DMS 273 (cell line): ENCODE results near the gene RGS3.

Experiments
- DNase-seq: peaks from one replicate; lab custom pipeline; 2025; ENCODE audit not compliant: unreplicated experiment; lab: John Stamatoyannopoulos, UW

RGS3 gene

DNA sequence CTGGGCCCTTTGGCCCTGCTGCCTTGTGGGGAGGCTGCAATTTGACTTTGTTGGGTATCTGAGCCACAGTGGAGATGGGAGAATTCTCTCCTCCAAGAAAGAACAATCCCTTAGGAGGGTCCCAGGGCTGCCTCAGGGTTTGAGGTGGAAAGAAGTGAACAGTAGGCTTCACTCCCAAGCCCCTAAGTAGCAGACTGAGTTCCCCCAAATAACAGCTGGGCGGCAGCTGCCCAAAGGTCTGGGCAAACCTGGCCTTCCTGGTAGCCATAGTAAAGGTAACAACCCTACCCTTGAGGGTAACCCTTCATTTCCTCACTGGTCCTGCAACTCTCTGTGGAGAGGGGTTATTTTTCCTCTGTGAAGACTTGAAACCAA, 746 bp downstream of the RGS3 start:
- peak; percentile 32 for DNase-seq

DNA sequence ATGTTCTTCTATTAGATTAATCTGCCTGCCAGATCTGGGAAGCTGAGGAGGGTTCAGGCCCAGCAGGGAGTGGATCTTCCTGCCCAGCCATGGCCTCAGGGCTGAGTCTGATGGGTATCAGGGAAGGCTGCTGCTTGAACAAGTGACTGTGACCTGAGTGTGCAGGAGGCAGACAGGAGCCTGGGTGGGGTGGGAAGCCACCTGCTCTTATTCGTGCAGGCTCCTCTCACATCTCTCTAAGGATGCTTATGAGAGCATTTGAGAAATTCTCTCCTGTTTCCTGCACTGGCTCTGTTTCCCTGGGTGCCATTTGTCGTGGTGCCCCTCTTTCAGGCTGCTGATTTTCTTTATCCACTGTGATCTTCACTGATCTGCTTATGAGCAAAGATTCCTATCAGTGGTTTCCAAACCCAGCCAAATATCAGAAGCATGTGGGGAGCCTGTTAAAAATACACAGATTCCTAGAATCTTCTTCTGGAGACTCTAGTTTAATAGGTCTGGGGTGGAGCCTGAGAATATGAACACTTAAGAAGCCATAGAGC, 2.1 kb downstream of the RGS3 start:
- DNase-seq: peak; percentile 18

DNA sequence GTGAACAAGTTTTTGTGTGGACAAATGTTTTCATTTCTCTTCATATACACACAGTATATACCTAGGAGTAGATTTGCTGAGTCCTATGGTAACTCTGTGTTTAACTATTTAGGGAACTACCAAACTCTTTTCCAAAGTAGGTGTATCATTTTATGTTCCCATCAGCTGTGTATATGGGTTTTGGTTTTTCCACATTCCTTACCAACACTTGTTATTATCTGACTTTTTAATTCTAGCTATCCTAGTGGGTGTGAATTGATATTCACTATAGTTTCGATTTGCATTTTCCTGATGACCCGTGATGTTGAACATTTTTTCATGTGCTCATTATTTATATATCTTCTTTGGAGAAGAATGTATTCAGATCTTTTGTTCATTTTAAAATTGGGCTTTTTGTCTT, 3.7 kb downstream of the RGS3 start:
- no peak for DNase-seq

DNA sequence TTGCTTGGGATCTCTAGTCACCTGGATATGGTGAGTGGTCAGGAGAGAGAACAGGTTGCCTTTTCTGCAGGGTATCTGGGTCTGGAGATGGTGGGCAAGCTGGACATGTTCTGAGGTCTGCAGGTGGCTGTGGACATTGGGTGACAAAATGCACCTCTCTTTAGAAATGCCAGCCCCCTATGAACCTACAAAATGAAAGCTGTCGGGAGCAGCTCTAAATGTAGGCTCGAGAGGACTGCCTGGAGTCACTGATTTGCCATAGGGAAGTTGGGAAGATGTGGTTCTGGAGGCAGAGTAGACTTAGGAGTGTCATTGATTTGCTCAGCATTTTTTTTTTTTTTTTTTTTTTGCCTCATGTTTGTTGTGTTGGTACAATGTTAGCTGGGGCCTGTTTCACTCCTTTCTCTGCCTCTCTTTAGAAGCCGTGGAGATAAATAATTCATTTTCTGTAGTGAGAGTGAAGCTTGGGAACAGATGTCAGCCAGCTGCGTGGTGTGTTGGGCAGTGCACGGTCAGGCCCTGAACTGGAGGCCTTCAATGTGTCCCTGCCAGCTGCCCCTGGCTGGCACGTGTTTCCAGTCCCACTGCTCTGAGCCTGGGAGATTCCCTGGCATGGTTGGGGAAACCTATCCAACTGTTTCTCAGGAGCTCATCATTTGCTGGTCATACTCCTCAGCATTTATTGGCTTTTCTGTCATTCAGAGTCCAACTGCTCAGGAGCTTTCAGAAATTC, 5.4 kb downstream of the RGS3 start:
- peak; percentile 87 for DNase-seq

DNA sequence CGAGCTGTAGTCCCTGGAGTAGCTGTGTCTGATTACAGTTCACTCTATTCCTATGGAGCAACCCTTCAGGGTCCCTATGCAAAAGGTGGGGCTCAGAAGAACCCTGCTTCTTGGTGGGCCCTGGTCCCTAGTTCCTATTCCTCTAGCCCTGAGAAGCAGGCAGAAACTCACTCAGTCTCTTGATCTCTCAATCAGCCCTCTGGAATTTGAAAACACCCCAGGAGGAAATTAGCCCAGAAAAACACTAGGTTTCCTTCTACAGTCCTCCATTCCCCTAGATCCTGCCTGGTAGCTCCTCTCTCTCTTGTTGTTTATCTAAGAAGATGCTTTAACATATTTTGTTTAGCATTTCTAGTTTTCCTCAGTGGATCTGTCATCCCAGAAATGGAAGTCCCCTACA, 7.6 kb downstream of the RGS3 start:
- no peak for DNase-seq

DNA sequence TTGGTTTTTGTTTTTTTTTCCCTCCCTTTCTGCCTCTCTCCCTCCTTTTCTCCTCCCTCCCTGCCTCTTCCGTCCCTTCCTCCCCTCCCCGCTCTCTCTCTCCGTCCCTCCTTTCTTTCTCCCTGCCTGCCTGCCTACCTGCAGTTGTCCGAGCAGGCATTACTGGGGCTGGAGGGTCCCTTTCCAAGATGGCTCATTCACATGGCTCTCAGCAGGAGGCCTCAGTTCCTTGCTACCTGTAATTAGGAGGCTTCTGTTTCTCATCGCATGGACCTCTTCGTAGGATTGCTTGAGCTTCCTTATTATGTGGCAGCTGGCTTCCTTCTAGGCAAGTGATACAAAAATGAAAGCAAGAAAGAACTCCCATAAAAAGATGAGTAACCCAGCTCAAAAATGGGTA, 8.0 kb downstream of the RGS3 start:
- DNase-seq: no peak

DNA sequence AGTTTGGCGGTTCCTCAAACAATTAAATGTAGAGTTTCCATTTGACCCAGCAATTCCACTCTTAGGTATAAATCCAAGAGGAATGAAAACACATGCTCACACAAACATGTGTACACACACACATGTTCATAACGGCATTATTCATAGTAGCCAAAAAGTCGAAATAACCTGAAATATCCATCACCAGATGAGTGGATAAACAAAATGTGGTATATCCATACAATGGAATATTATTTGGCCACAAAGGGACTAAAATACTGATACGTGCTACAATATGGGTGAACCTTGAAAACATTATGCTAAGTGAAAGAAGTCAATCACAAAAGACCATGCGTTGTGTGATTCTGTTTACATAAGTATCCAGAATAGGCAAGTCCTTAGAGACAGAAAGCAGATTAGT, 8.7 kb downstream of the RGS3 start:
- no peak for DNase-seq

DNA sequence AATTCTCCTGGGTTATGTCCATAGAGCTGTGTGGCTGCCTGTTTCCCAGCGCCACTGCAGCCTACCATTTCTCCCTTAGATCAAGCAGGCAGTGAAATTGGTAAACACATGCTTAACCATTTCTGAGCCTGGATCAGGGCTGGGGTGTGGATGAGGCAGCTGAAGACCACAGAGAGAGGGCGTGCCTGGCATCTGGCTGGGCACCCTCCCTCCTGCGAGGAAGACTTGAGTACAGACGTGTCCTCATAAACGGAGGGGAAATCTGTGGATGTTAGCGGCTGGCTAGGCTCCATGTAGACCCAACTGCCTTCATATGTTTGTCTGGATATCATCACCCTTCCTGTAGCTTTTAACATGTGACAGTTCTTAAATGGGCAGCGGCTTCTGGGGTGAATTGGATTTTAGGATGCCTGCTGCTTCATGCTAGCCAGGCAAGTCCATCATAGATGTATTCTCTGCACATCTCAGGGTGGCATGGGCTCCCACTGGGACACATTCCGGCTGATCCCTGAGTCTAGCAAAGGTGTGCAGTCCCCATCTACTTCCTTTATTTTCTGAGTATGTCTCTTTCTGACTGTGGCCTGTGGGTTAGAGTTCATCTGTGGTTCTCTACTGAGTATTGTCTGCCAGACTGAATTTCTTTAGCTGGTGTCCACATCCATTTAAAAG, 11.0 kb downstream of the RGS3 start:
- DNase-seq: peak; percentile 71

DNA sequence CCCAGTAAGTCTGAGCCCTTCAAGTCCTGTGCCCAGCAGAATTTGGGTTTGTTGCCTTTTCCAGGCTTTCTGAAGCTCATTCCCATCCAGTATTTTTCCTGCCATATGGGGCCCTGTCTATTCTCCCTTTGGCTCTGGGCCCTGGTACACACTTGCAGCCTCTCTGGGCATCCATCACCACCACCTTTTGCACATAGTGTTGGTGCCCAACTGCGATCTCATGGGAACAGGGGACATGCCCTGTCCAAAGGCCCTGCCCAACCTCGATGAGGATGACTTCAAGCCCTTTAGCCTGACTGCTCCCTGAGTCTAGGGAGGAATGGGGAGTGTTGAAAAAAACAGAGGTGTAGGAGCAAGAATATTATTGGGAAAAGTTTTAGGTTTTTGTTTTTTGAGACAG, 11.5 kb downstream of the RGS3 start:
- no peak for DNase-seq

DNA sequence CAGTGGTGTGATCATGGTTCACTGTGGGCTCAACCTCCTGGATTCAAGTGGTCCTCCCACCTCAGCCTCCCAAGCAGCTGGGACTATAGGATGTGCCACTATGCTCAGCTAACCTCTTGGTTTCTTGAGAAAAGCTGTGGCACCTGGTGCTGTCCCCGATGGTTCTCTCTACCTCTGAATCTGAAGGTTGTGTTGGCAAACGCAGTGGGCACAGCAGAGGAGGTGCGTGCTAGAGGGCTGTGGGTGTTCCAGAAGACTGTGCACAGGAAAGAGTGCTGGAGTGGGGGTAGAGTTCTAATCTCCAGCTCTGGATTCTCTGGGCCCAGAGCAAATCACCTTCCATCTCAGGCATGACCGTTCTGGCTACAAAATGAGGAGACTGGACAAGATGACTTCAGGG, 12.5 kb downstream of the RGS3 start:
- no peak for DNase-seq

DNA sequence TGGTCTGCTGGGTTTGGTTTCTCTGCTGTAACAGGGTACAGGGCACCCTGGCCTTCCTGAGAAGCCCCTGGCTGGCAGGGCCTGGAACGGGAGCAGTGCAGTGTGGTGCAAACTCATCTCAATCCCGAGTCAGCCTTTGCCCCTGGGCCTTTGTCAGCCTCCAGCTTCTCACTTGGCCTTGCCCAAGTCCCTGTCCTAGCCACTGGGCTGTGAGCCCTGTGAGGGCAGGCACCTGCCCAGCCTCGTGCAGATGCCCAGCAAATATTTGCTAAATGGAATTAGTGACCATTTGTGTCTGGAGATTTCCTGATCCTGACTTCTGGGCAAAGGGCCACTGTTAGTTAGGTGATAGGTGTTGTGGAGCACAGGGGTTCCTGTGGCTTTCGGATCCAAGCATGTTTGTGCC, 13.0 kb downstream of the RGS3 start:
- DNase-seq: no peak

DNA sequence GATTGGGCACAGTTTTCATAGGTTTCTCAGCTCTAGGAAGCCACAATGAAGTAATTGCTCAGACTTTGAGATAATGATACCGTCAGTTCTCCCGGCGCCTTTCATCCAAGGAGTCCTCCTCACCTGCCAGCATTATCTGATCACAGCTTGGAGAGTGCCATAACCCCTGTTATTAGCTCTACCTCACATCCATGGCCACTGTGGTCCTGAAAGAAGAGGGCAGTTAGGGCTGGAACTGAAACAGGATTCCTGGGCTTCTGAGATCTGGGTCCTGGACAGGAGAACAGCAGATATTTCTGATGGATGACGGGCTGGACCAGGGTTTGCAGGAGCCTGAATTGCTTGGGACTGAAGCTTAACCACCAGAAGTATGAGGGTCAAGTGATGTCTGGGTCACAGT, 13.5 kb downstream of the RGS3 start:
- DNase-seq: no peak

DNA sequence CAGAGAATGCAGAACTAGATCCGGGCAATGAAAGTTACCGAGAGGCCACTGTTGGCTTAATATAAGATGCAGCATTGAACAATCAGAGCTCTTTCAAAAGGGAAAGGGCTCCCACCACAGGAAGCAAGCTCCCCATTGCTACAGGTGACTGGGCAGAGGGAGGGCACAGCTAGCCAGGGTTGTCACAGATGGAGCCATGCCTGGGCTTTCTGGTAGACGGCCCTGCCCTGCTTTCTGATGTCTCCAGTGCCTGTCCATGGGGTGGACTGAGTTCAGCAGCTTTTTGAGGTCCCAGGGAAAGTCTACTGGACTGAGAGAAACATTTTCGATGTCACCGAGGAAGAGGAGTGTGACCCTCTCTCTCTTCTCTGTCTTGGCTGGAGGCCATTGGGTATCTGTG, 14.1 kb downstream of the RGS3 start:
- DNase-seq: no peak

DNA sequence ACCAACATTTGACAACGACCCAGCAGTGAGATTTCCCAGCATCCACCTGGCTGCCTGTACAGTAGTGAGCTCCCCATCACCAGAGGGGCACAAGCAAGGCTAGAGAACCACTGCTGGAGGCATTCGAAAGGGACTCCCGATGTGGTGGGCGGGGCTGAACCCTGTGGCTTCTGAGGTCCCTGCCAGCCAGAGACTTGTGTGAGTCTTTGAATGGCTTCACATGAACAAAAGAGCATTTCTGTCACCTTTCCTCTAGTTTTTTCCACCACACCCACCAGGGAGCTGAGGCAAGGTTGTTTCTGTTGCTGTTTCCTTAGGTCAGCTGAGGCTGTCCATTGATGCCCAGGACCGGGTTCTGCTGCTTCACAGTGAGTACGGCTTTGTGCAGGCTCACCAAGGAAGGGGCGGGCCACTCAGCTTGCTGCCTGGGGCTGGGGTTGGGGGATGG, 15.7 kb downstream of the RGS3 start:
- DNase-seq: no peak

DNA sequence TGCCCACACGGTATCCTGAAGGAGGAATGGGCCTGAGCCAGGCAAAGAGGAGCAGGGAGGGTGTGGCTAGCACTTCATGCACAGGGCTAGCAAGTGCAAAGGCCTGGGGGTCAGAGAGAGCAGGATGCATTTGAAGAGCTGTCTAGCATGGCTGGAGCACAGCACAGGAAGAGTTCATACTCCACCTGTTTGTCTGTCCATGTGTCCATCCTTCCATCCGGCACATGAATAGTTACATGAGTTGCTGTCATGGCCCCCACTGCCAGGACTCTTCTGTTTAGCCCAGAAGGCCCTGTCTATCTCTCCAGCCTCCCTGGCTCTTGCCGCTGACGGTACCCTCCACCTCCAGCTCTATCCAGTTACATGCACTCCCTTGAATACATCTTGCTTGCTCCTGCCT, 17.1 kb downstream of the RGS3 start:
- no peak for DNase-seq

DNA sequence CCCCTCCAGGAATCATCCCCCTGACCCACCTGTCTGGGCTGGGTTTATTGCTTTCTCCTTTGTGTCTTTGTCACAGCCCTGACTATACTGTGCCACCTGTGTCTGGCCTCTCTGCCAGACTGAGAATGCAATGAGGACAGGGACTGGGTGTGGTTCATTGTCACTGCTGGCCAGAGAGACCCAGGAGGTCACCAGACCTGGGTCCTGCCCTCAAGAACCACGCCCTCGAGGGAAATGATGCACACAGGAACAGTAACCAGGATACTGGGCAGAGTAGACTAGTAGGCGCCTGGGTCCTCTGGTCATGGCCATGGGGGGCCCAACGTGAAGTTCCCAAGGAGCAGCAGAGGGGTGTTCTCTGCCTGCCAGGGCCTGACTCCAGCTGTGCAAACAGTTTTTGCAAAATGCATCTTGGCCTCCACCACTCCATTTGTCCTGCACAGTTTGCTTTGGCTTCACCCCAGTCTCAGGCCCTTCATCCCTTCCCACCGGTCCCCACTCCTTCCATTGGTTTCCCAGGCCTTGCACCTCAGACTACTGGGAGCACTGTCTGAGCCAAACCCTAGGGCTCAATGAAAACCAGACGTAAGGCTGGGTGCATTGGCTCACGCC, 17.8 kb downstream of the RGS3 start:
- DNase-seq: no peak

DNA sequence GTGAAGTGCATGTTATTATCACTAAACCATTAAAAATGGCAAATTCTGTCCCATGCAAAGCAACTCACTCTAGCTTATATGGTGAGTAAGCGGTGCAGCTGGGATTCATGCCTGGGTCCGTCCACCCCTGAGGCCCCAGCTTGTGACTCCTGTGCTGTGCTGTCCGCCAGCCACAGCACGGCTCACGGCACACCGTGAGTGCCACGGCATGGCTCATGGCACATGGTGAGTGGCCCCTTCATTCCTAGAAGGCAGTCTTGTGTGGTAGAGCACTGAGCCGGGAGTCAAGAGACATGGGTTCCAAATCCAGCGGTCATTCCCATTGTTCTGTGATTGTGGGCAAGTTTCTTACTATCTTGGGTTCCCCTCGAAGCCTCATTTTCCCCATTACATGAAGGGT, 18.8 kb downstream of the RGS3 start:
- DNase-seq: no peak

DNA sequence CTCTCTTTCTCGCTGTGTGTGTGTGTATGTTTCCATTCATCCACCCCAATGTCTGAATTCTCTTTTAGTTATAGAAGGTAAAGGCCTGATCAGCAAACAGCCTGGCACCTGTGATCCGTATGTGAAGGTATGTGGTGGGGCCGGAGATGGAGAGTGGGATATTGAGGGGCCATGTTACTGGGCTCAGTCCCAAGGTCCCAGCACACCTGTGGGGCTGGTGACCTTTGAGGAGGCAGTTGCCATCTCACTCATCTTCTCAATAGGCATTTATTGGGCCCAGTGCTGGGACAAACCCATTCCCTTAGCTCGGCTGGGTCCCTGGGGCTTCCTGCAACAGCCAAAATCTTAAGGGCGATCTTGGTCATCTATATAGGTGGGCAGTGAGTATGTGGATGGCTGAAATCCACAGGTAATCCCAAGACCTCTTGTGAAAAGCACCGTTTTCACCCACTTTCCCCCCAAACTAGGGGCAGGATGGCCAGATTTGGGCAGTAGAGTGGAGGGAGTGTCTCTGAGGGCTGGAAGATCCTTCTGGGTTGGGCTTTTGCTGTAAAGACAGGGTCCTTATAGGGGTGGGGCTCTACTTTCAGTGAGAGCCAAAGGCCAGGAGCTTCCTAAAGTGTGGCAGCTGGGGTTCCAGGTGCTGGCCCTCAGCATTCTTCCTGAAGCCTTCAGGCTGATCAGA, 19.6 kb downstream of the RGS3 start:
- no peak for DNase-seq

DNA sequence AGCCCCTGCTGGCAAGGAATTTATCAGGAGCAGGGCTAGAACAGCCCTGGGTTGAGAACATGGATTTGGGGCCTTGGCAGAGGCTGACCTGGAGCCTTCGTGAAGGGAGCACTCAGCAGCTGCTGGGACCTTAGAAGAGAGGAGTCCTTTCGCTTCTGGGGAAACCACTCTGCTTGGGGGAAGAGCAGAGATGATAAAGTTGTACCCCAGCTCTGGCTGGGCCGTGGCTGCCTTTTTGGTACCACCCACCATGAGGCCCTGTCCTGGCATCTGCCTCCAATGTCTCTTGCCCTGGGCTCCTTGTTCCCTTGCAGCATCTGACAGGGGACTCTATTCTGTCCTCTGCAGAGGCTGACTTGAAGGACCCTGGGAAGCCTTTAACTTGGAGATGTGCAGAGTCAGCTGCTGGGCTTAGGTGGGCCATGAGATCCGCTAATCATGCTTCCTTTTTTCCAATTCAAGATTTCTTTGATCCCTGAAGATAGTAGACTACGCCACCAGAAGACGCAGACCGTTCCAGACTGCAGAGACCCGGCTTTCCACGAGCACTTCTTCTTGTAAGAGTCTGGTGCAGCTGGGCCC, 20.2 kb downstream of the RGS3 start:
- DNase-seq: no peak

DNA sequence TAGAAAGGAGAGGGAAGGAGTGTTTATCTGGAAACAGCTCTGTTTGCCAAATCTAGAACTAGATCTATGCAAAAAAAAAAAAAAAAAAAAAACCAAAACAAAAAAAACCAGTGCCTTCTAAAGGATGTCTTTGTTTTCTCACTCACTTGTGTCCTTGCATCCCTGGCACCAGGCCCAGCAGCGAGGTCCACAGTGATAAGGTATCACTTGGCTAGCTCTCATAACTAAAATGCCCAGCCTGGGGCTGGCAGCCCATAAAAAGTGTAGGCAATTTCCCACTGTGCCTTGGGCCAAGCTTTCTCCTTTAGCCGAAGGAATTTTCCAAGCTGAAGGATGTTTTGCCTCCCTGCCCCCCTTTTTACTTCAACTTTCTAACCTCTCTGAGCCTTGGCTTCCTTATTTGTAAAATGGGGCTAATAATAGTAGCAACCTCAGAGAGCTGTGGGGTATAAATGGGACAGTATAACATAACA, 20.8 kb downstream of the RGS3 start:
- DNase-seq: peak; percentile 8

DNA sequence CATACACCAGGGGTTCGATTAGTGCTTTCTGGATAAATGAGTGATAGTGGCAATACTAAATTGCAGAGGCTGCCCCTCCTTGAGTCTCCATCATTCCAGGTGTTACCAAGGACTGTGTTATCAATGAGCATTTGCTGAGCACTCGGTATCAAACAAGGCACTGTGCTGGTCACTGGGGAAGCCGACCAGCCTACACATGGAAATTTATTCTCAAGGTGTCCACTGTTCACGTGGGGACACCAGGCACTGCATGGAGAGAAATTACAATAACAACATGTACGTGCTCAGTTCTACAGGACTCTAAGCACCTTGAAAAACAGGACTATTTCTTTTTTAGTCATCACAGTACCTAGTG, 22.2 kb downstream of the RGS3 start:
- no peak for DNase-seq
